ENCODE measurements around the gene SHTN1.

DNA sequence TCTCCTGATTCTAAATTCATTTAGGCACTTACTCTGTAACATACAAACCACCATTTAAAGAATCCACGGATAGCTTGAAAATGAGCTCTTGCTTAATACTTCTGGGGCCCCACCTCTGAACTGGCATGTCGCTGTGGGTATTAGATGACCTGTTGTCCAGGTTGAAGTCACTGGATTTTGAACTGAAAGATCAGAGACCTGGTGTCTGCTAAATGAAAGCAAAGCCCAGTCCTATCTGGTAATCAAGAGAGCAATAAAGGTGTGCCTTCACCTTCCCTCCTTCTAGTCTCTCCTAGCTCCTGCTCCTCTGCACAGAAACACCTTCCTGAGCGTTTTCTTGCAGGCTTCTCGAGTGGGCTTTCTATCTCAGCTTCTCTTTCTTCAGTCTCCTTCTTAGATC is 151.3 kb downstream of the SHTN1 start:
- TF ChIP-seq EZH2phosphoT487 (IDR thresholded peaks at IDR 0.05; ENCODE audit: insufficient read depth, low read depth): no peak
- TF ChIP-seq EZH2 (IDR thresholded peaks at IDR 0.05; ENCODE audit: insufficient read depth, poor library complexity, severe bottlenecking): no peak

Data from GM23248 (cell line).